Panc1 (cell line): Measurements from ENCODE around the gene PNMA1. TPM values are rescaled to one million over a fixed set of nuclear protein-coding genes. Genes with fewer than 3 reads are reported as not detected.
A peak's percentile ranks its signal among the peaks of the same experiment; 100 is the strongest.

ENCODE experiments used
- ATAC-seq: fragments of 200-7000 bp; cut with Tn5 transposase; 2 replicates; pipeline ENCODE4 v1.9.1; 2020; ENCODE audit warnings: mild to moderate bottlenecking, moderate library complexity
- BruUV-seq: library from RNA; stranded (reverse); fragments of 400-500 nt; replicated peaks from 2 replicates; lab custom pipeline; 2021; lab: Mats Ljungman, UMichigan
- CTCF ChIA-PET: fragments of 300-600 bp; sonication (Branson Sonifier 250); formaldehyde crosslinking; loops from one replicate; lab custom pipeline; 2022; ENCODE audit warnings: antibody characterized with exemption; lab: Charles Lee
- POLR2A ChIA-PET: fragments of 300-600 bp; sonication (Branson Sonifier 250); formaldehyde crosslinking; loops from one replicate; lab custom pipeline; 2022; ENCODE audit warnings: antibody characterized with exemption; lab: Charles Lee
- DNase-seq: peaks from one replicate; pipeline ENCODE4 v3.0.0-alpha.2; 2010; ENCODE audit warnings: low read depth, low spot score
- H3K27ac ChIP-seq: 2 replicates; pipeline ENCODE4 v1.5.1; 2011; ENCODE audit warnings: mild to moderate bottlenecking, low read length, inconsistent platforms
- H3K27me3 ChIP-seq: fragments of 200-500 bp; sonication (Bioruptor generic); 2 replicates; pipeline ENCODE4 v1.6.0; 2014; ENCODE audit warnings: low read length, inconsistent platforms; ENCODE audit not compliant: control insufficient read depth, insufficient read depth
- H3K36me3 ChIP-seq: fragments of 200-500 bp; sonication (Bioruptor generic); 2 replicates; pipeline ENCODE4 v1.5.1; 2014; ENCODE audit warnings: inconsistent platforms, mild to moderate bottlenecking, low read length, moderate library complexity; ENCODE audit not compliant: control insufficient read depth, insufficient read depth
- H3K4me1 ChIP-seq: 2 replicates; pipeline ENCODE4 v1.5.1; 2011; ENCODE audit warnings: inconsistent platforms, mild to moderate bottlenecking, low read length, moderate library complexity; ENCODE audit not compliant: control insufficient read depth, insufficient read depth
- H3K4me3 ChIP-seq, 2 experiments: 2 replicates each; pipeline ENCODE4 v1.5.1; 2011 to 2012; ENCODE audit warnings: low read depth in 2 of 2, low read length in 2 of 2, mild to moderate bottlenecking in 2 of 2, inconsistent platforms in 1 of 2, moderate library complexity in 1 of 2
- H3K9me3 ChIP-seq: fragments of 200-500 bp; sonication (Bioruptor generic); 2 replicates; pipeline ENCODE4 v1.5.1; 2014; ENCODE audit warnings: low read depth, mild to moderate bottlenecking, inconsistent platforms, low read length, moderate library complexity; ENCODE audit not compliant: control insufficient read depth, insufficient read depth
- POLR2AphosphoS5 ChIP-seq: IDR thresholded peaks from 2 replicates; pipeline ENCODE4 v1.6.1; 2012; ENCODE audit warnings: mild to moderate bottlenecking, low read depth, low read length, moderate library complexity
- REST ChIP-seq, 2 experiments: IDR thresholded peaks; 2 replicates each; pipeline ENCODE4 v1.6.1; 2011 to 2012; ENCODE audit warnings: low read depth in 2 of 2, control low read depth in 1 of 2, low read length in 1 of 2, mild to moderate bottlenecking in 1 of 2, moderate library complexity in 1 of 2; ENCODE audit not compliant: insufficient read depth in 1 of 2
- SIN3A ChIP-seq: IDR thresholded peaks from 2 replicates; pipeline ENCODE4 v1.6.1; 2012; ENCODE audit warnings: low read depth, mild to moderate bottlenecking, low read length, moderate library complexity, borderline replicate concordance; ENCODE audit not compliant: insufficient read depth
- TCF7L2 ChIP-seq: IDR thresholded peaks from 2 replicates; pipeline ENCODE4 v1.6.1; 2011; ENCODE audit warnings: mild to moderate bottlenecking, low read depth, low read length, inconsistent platforms
- in situ Hi-C: cut with HindIII; loops from 2 replicates; pipeline ENCODE4 v1.10.0; 2016; ENCODE audit warnings: low sequenced_read_pairs, low pct_unique_long_range_greater_than_20kb
- intact Hi-C: fragments of 100-400 bp; cut with micrococcal nuclease; formaldehyde crosslinking; loops from one replicate; pipeline ENCODE4 v1.10.0; 2022; ENCODE audit not compliant: unreplicated experiment
- total RNA-seq: library from RNA; stranded (reverse); gene quantifications from one replicate; pipeline ENCODE4 v1.2.1, GENCODE V29; 2021; ENCODE audit not compliant: unreplicated experiment
- TF ChIP-seq, protein P1 (sequence below): fragments of 450-650 bp; IDR thresholded peaks from 2 replicates; pipeline ENCODE4 v1.5.1; 2017; ENCODE audit warnings: mild to moderate bottlenecking

The PNMA1 gene
- total RNA-seq, 1 experiment from 2014 or later: 49.7 TPM

DNA sequence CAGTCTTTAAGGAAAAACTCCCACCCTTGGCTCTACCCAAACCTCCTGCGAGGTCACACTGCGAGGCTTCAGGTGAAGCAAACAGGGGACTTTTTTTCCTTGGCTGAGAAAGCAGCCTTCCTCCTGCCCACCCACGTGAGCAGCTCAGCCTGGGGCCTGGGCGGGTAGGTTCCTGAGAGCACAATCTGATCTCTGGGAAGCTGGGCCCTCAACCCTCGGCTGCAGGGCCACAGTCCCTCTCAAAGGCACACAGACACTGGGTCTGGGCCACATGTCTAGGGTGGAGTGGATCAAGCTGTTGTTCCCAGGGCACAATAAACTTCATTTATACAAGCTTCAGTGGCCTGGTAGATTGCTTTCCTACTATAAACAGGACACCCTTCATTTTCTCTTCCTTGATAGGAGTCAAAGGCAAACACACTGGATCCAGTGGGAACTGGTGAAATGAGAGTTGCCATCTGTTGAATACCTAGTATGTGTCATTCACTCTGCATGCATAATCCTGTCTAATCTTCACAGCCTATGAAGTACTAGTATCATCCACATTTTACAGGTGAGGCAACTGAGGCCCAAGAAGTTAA, 41.3 kb upstream of the PNMA1 start:
- TF ChIP-seq TCF7L2: no peak
- TF ChIP-seq POLR2AphosphoS5: no peak
- TF ChIP-seq SIN3A: no peak
- no peak for TF ChIP-seq REST (IDR thresholded peaks at IDR 0.05; ENCODE audit: insufficient read depth in 1 of 2, low read depth in 2 of 2, low read length in 1 of 2)
- TF ChIP-seq, protein P1, sequence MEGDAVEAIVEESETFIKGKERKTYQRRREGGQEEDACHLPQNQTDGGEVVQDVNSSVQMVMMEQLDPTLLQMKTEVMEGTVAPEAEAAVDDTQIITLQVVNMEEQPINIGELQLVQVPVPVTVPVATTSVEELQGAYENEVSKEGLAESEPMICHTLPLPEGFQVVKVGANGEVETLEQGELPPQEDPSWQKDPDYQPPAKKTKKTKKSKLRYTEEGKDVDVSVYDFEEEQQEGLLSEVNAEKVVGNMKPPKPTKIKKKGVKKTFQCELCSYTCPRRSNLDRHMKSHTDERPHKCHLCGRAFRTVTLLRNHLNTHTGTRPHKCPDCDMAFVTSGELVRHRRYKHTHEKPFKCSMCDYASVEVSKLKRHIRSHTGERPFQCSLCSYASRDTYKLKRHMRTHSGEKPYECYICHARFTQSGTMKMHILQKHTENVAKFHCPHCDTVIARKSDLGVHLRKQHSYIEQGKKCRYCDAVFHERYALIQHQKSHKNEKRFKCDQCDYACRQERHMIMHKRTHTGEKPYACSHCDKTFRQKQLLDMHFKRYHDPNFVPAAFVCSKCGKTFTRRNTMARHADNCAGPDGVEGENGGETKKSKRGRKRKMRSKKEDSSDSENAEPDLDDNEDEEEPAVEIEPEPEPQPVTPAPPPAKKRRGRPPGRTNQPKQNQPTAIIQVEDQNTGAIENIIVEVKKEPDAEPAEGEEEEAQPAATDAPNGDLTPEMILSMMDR: no peak
- ChIA-PET POLR2A (interaction anchor here (0.6 kb wide), 2 partner anchors 74 to 113 kb away, joined by 4 to 13 read pairs; no protein-coding TSS in a partner anchor), CTCF (no interaction called here)
- ATAC-seq: no peak
- peaks cover 74% of the 10 kb centered on the region for H3K4me1 ChIP-seq
- peak overlapping the region; percentile 16 to 85; a peak in 3 of 4 replicates for H3K4me3 ChIP-seq
- no peaks in the 10 kb centered on the region for H3K36me3 ChIP-seq
- BruUV-seq: no TSS peak
- intact Hi-C loops (no loop called here), in situ Hi-C loops (no loop called here)
- H3K27ac ChIP-seq: peak overlapping the region; percentile 97
- H3K27me3 ChIP-seq: no peaks in the 10 kb centered on the region
- no peak for DNase-seq
- no peaks in the 10 kb centered on the region for H3K9me3 ChIP-seq

DNA sequence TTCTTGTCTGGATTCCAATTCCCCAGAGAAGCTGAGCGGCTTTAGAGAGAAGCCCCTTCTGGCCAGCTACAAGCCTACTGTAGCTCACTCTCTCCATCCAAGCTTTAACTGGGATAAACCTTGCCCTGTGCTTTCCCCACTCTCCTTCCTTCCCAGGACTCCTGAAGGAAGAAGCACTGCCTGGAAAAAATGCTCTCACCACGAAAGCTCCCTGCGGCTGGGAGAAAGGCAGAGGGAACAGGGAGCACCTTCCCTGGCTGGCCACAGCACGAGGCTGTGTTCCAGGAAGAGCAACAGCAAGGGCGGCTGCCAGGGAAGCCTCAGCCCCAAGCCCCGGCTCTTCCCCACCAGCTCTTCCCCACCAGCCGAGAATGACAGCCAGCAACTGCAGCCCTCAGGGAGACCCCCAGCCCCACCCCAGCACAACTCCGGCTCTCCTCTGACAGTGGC, 40.8 kb upstream of the PNMA1 start:
- intact Hi-C loops: no loop called here
- ChIA-PET POLR2A (interaction anchor here (0.6 to 1.3 kb wide), 4 partner anchors 10 to 113 kb away, joined by 3 to 5 read pairs (median 4); no protein-coding TSS in a partner anchor), CTCF (no interaction called here)
- peaks cover 79% of the 10 kb centered on the region for H3K4me1 ChIP-seq
- no peaks in the 10 kb centered on the region for H3K27me3 ChIP-seq
- no peaks in the 10 kb centered on the region for H3K36me3 ChIP-seq
- H3K9me3 ChIP-seq: no peaks in the 10 kb centered on the region
- ATAC-seq (no peak), DNase-seq (no peak)
- no peak for TF ChIP-seq POLR2AphosphoS5
- no TSS peak for BruUV-seq
- H3K4me3 ChIP-seq: peak overlapping the region; percentile 16 to 85; a peak in 3 of 4 replicates
- in situ Hi-C loops: no loop called here
- peak overlapping the region; percentile 97 for H3K27ac ChIP-seq
